Tibial nerve (tissue), 4 donors: ENCODE data around the gene TNS2.

ENCODE experiments used
- EP300 ChIP-seq, 2 donors: sonication (generic); formaldehyde crosslinking; IDR thresholded peaks; one replicate each; pipeline ENCODE4 v1.6.1; 2017; ENCODE audit warnings: antibody characterized with exemption in 2 of 2, mild to moderate bottlenecking in 1 of 2
- POLR2A ChIP-seq, 2 donors: fragments of 450-650 bp; IDR thresholded peaks; one replicate each; pipeline ENCODE4 v1.6.1; 2017; ENCODE audit warnings: antibody characterized with exemption in 2 of 2, mild to moderate bottlenecking in 2 of 2, moderate library complexity in 2 of 2
- TF ChIP-seq, protein P1 (sequence below), 5 experiments: fragments of 200-600 bp in 3 of 5; fragments of 450-650 bp in 2 of 5; sonication (generic) in 3 of 5; IDR thresholded peaks; one replicate each; pipeline ENCODE4 v1.5.1; 2016 to 2019; ENCODE audit warnings: antibody characterized with exemption in 5 of 5, mild to moderate bottlenecking in 3 of 5, moderate library complexity in 2 of 5

DNA sequence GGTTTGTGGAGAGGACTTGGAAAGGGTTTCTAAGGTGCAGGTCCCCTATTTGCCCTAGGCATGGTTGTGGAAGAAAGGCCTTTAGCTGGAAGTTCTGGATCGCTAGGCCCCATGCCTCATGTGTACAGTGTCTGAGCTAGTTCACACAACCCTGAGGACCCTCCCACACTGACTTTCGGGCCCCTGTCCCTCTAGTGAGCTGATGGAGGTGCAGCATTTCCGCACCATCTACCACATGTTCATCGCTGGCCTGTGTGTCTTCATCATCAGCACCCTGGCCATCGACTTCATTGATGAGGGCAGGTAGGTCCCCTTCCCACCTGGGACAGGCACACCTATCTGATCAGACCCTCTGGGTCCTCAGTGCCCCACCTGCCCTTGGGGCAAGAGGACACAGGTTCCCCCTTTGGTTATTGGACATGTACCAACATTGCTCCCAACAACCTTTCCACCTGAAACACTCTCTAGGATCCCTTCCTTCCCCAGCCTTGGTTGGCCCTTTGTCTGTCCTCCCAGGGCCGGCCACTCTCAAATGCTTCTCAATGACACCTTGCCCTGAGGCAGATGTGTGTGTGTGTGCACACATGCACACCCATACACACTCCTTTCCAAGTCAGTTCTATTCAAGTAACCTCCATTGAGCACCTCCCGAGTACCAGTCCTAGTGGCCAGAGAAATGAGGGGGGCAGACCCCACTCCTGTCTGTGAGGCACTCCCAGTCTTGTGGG lies 56.0 kb downstream of the TNS2 start:
- TF ChIP-seq, protein P1, sequence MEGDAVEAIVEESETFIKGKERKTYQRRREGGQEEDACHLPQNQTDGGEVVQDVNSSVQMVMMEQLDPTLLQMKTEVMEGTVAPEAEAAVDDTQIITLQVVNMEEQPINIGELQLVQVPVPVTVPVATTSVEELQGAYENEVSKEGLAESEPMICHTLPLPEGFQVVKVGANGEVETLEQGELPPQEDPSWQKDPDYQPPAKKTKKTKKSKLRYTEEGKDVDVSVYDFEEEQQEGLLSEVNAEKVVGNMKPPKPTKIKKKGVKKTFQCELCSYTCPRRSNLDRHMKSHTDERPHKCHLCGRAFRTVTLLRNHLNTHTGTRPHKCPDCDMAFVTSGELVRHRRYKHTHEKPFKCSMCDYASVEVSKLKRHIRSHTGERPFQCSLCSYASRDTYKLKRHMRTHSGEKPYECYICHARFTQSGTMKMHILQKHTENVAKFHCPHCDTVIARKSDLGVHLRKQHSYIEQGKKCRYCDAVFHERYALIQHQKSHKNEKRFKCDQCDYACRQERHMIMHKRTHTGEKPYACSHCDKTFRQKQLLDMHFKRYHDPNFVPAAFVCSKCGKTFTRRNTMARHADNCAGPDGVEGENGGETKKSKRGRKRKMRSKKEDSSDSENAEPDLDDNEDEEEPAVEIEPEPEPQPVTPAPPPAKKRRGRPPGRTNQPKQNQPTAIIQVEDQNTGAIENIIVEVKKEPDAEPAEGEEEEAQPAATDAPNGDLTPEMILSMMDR (IDR thresholded peaks at IDR 0.05): no peak
- TF ChIP-seq POLR2A (IDR thresholded peaks at IDR 0.05): no peak
- TF ChIP-seq EP300 (IDR thresholded peaks at IDR 0.05): no peak
